Fibroblast of the conjunctiva (primary cell): ENCODE results near the gene EPSTI1.

Experiments
- DNase-seq: peaks from one replicate; pipeline ENCODE4 v3.0.0-alpha.2; 2010; ENCODE audit warnings: low read depth

EPSTI1 gene

DNA sequence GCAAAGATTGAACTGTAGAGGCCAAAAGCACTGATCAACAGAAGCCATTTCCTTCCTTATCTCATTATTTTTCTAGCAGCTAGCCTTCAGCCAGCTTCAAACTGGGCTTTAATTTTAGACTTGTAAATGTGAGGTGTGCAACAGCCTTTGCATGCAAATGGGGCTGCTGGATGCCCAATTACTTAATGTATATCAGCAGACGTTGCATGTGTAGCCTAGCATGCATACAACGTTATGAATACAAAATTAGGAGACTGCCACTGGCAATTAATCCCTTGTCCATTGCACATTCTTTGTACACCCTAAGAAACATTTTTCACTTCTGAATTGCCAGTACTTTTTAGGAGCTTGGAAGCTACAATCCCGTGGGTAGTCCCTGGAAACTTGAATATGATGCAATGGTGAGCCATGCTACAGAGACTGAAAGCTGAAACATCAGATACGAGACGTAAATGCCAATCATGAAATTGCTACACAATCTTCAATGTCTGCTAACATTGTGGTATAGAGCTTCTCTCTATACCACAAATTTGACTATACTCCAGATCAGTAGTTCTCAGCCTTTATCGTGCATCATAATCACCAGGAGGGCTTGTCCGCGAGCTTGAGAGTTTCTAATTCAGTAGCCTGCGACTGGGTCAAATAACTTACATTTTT lies 20.2 kb downstream of the EPSTI1 start:
- DNase-seq = peak; percentile 71

DNA sequence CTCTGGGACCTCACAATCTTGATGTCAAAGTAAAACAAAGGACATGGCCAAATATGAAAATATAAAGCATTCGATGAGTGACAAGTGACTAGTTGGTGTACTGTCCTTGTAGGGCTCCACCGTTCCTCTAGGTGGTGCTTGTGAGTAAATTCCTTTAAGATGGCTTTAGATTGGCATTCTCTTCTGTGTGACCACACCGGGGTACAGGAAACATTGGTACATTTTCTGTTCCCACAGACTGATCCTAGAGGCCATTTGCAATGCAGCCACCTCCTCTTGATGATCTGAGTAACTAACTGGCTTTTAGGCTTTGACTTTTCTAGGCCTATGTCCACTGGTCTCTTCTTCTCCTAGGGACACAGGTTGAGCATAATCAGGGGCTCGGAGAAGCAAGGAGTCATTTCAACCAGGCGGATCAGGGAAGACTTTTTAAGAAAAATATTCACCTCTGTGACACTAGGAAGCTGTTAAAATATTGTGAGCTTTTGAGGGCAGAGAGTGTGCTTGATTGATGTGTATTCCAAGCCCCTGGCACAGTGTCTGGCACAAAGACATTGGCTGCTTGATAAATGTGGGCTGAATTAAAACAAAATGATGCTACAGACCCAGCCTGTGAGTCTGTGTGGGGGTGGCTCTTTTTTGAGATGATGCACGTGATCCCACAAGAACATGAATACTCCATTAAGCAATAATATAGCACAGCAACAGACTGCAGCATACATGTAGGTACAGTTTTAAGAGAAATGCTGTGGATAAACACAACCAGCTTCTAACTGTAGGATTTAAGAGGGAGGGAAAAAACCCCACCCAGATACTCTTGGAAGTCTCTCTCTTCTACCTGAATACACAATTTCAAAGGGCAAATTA lies 21.0 kb downstream of the EPSTI1 start:
- no peak for DNase-seq

DNA sequence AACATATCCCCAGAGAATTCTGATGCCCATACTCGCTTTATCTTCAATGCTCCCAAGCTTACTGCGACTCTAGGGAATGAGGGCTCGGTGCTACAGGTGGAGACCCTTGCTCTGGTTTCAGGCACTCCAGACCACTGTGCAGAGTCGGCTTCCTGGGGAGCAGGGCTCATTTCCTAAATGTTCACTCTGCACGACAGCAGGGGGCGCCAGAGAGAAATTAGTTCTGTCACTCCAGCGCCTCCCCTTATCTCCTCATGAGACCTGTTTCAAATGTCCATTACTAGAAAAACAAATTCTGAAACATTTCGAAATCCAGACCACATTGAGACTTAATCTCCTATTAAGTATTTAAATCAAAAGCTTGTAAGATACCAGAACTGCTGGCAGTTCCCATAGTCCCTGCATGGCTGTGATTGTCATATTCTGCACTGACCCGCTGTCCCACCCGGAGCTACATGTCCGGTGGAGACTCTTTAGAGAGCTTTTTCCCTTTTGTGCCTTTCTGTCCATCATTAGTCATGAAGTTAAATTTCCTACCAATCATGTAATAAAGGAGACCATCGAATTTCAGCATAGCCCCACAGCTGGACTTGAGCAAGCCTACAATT lies 22.4 kb downstream of the EPSTI1 start:
- peak; percentile 57 for DNase-seq

DNA sequence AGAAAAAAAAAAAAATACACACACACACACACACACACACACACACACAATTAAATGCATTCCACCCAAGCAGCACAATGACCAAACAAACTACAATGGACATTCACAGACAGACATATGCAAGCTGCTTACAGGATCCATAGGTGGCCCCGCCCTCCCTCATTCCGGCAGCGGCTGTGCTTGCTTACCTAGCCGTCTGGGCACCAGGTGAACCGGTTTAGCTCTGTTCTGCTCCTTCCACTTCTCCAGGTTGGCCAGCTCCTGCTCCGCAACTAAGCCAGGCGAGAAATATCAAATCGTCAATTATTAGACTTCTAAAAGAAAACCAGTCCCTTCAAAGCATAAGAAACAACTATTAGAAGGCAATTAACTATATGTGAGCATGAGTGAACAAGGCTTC lies 23.1 kb downstream of the EPSTI1 start:
- no peak for DNase-seq

DNA sequence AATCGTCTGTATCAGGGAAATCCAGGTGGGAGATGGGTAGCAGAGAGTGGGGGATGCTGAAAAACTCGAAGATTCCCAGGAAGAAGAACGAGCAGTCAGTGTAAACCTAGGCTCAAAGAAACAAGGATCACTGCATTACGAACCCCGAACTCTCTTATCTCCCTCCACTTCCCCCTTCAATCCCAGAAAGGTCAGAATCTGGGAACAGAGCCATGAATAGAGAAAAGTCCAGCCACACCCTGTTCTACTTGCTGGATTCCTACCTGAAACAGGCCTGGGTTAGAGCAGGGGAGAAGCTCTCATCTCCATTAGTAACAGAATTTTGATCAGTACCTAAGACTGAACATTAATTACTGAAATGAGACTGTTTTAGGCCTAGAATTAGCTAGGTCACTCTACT lies 24.4 kb downstream of the EPSTI1 start:
- no peak for DNase-seq

DNA sequence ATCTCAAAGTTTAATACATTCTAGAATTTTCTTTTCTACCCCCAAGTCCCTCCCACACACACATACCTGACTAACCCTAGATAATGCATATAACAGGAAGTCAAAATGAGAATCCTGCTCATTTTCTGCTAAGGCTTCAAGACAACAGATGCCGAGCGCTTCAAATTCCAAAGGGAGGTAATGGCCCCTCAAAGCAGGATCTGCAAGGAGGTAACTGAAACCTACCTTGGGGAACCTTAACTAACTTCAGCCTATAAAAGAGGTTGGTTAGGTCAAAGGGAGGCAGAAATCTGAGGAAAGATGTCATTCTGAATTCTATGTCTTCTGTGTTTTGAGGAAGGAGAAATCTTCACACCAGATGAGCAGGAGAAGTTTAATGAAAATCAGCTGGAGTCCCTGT lies 26.8 kb downstream of the EPSTI1 start:
- DNase-seq = no peak

DNA sequence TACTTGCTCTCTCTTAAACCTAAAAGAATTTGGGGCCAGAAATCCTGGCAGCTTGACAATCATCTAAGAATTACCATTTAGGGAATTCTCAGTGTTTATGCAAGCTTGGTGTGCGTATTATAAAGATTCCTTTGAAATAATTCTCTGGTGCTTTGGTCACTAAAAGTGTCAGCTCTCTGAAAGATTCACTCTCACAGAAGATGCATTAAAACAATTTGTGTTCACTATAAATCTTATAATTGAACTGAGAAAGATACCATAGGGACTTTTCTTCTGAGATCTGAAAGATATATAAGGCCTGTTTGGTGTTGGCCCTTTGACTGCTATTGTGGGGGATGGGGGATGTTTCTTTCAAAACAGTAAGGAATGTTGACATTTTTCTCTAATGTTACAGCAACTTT lies 27.3 kb downstream of the EPSTI1 start:
- DNase-seq = no peak

DNA sequence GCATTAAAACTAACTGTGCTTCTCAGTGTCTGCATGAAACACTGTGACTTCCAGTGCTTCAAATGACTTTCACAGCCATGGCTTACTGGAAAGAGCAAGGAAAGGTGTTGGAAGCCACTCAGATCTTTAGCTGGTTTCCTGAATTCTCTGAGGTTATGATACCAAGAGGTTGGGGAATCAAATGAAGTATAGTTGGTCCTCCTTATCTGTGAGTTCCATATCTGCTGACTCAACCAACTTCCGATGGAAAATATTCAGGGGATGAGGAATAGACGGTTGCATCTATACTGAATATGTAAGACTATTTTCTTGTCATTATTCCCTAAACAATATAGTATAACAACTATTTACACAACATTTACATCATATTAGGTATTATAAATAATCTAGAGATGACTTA lies 32.4 kb downstream of the EPSTI1 start:
- DNase-seq = no peak

DNA sequence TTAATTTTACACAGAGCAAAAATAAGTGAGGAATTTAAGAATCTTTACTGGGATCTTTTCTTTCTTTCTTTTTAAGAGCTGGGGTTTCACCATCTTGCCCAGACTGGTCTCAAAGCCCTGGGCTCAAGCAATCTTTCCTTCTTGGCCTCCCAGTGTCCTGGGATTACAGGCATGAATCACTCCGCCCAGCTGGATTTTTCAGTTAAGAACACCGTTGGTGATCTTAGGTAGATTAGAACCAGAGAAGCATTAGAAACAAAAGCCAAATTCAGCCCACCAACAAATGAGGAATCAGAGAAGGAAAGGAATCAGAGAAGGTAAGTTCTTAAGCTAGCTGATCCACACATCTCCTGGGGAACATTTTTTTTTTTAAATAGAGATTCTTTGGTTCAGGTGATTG lies 34.2 kb downstream of the EPSTI1 start:
- no peak for DNase-seq

DNA sequence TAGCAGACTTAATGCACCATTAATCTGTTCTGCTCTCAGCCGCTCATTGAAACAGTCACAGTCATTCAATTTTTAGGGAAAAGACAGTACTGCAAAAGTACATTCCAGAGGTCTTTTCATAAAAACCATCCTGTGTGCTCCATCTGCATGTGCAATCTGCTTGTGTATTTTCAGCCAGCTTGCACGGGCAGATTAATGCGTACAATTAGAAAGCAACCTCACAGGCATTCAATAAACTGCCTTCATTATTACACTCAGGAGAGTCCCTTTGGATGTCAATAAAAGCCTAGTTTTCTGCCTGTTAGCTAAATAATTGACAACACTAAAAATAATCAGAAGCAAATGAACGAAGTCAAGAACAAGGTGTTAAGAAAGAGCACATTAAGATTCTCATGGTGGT lies 41.9 kb downstream of the EPSTI1 start:
- no peak for DNase-seq

DNA sequence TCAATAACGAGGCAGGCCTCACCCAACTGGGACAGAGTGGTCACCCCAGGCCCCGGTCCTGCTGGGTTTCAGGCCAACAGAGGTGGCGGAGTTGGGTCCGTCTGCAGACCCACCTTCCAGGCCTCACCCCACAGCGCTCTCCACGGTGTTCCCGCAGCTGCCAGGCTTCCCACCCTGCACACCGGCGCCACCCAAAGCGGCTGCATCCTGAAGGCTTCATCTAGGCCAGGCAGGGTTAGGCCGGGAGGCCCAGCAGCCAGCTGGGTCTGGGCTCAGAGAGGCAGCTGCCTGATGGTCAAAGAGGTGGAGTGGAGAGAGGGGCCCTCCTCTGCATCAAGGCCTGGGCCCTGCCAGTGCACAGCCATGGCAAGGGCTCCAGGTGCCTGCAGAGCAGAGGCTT lies 44.1 kb downstream of the EPSTI1 start:
- no peak for DNase-seq

DNA sequence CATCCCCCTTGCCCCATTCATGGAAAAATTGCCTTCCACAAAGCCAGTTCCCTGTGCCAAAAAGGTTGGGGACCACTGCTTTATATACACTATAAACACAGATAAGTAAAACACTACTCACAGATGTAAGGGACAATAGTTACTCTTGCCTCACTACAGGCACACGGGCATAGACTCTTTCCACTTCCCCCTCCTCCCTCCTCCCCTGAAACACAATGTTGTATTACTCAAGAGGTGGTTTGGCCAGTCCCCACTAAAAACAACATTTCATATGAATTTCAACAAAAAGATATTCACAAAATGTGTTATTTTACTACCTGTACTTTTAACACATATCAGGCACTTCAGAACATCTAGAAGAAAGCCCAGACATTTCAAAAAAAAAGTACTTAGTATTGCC lies 45.1 kb downstream of the EPSTI1 start:
- DNase-seq = no peak

DNA sequence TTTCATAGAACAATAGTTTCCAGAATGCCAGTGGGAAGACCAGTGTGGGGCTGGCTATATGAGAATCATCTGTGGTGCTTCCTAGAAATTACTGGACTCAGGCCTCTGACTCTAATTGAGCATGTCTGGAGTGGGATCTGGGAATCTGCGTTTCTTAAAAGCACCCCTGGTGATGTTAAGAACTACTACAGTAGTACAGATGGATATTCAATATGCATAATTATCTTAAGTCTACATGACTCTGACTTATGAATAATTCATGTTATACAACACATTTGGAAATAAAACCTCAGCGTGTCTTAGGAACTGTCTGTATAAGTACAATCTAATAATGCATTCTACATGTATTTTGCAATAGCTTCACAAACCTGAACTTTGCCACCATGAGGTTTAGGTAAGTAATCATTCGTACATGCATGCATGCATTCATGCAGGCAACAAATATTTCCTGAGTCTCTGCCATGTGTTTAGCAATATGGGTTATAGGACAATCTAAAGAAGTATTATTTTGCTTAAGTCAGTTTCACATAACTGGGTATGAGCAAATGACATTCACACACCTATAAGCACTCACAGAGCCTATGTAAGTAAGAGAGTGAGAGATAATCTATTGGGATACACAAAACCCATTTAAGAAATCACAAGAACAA lies 62.0 kb downstream of the EPSTI1 start:
- no peak for DNase-seq

DNA sequence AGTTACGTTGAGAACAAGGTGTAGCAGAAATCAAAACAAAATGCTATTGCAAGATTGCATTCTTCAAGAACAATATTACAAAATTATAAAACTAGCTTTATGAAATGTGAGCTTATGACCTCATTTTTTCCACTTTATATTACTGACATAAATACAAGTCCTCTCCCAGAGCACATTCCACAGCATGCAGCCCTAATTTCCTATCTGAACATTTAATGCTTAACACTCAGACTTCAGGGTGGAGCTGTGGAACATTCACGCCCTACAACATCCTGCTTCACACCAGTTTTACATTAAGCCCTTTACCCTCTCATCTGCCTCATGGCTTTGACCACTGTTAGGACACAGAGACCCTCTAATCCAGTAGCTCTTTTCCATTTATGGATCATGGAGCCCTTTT lies 65.5 kb downstream of the EPSTI1 start:
- DNase-seq = peak; percentile 23

DNA sequence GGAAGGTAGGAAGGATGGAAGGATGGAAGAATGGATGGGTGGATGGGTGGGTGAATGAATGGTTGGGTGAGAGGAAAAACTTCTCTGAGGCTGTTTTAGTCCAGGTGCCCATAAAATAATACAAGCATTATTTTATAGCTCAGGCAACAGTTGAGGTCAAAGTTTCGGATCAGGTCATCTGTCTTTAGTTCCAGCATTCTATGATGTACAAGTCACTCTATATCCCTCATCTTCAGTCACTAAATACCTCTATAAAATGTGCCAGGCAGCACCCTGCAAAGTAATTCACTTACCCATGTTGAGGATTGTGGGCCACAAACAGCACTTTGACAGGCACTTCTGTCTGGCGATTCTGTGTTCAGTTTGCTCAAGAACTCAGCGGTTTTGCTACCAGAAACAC lies 66.0 kb downstream of the EPSTI1 start:
- DNase-seq = no peak

DNA sequence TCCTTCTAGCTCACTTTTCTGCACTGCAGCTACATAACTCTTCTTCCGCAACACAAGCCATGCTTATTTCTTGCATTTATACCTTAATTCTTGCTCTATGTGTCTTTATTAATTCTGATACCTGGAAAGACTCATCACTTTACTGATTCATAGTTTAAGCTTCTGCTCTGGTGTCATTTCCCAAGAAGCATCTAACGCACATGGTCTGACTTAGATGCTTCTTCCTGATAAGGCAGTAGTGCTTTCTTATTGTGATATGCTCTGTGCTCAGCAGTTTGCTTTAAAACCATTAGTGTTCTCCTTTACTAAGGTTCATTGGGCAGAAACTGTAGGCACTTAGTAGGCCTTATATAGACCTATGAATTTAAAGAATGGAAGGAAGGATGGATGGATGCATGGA lies 66.4 kb downstream of the EPSTI1 start:
- no peak for DNase-seq

DNA sequence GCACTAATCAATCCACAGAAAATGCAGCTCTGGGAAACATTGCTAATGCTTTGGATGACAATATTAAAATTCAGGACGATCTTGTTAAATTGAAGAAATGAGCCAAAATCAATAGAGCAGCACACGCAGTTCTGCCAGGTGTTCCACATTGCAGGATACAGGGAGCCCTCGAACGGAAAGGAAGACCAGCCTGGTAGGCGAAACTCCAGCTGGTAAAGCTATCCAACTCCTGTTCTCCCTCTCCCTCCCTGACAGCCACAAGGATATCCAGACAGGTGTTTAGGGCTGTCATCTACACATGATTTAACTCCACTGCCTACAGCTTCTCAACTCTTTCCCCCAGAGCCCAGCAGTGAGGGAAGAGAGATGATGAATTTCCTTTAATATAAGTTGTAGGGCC lies 67.7 kb downstream of the EPSTI1 start:
- DNase-seq = no peak

DNA sequence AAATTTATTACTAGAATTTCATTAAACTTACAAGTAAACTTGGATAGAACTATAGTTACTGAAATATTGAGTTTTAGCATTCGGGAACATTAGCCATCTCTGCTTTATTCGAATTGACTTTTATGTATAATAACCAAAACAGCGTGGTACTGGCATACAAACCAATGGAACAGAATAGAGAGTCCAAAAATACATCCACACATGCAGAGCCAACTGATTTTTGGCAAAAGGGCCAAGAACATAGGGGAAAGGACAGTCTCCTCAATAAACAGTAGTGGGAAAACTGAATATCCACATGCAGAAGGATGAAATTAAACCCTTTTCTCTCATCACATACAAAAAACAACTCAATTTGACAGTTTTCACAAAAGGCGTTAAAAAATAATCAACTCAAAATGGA lies 84.3 kb downstream of the EPSTI1 start:
- DNase-seq = no peak

DNA sequence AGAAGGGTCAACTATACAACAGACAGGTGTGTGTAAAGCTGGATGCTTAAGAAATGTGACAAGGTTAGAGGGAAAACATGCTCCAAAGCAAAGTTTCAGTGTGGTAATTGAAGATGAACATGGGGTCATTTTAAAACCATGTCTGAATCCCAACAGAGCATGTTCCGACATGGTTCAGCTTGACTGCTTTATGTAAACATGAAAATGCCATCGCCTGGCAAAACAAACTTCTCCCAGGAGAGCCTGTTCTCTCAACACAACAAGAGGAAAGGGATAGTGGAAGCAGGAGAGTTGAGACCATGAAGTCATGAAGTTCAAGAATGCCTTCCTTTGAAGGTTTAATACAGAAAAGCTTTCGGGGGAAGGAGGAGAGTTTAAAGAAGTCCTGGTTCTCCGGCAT lies 85.8 kb downstream of the EPSTI1 start:
- DNase-seq = no peak

DNA sequence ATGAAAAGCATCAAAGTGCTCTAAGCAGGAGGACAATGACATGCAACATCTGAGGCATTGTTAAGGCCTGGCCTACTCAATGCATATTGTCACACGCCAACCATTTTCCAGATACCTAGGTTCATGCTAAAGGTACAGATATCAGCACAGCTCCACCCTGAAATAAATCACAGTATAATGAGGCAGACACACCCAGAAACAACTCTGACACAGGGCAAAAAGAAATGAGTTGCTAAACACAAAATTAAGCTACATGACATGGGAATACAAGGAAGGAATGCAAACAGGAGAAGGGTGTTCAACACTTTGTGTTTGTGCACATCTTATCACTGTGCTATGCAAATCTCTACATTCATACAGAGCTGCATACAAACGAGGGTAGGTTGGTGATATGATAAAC lies 86.5 kb downstream of the EPSTI1 start:
- DNase-seq = no peak

DNA sequence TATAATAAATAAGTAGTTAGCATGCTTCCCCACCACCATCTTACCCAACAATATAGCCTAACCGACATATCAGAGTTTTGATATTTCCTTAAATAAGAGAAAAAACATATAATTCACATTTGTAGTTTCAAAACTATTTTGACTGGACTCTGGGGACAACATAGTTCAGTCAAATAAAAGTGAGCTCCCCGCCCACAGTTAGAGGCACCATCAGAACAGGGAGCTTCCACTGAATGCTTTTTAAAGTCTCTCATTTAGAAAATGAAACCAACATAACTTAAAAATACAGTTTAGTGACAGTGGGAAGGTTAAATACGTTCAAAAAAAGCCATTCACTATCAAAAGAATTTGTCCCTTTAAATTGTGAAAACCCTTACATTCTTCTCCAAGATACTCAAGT lies 92.8 kb downstream of the EPSTI1 start:
- DNase-seq = no peak

DNA sequence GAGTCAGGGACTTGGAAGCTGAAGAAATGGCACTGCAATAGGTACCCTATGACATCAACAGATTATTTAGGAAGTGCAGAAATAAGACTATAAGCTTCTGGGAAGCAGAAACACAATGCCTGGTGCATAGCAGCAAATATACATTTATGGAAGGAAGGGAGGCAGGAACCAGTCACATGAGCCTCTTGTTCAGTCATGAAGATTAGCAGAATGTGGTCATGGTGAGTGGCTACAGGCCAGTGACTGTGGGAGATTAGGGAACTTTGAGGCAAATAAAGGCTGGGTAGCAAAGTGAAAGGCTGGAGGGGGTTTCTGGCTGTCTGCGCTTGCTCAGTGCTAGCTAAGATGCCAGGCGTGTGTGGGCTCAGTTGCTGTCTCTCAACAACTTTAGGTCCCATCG lies 96.3 kb downstream of the EPSTI1 start:
- DNase-seq = no peak

DNA sequence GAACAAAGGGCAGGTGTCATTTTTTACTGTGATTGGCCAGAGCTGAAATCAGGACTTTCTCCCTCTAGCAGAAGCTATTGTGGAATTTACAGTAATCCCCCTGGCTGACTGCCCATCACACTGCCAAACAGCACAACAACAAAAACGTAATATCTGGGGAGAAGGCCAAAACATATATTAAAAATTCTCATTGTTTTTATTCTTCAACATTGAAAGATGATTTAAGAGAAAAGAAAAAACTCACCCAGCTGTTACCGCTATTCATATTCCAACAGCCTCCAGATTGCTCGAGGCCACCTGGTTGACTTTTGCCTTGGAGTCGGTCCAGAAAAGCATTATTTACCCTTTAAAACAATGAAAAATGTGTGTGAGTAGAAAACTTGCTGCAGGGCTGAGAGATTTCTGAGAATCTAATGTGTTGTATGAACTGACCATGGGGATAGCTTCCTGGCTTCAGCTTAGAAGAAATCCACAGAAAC lies 97.2 kb downstream of the EPSTI1 start:
- DNase-seq = peak; percentile 73
